OCI-LY1 (cell line): ENCODE measurements around the gene ARHGEF11.

Source experiments
- CTCF ChIP-seq: fragments of 200-600 bp; sonication (generic), shearing (Covaris generic); IDR thresholded peaks from 2 replicates; pipeline ENCODE4 v1.5.1; 2017; ENCODE audit warnings: mild to moderate bottlenecking, antibody characterized with exemption, low read length, moderate library complexity, mixed read lengths
- EZH2 ChIP-seq: fragments of 200-600 bp; sonication (generic), shearing (Covaris generic); IDR thresholded peaks from 2 replicates; pipeline ENCODE4 v1.8.0; 2017; ENCODE audit warnings: borderline replicate concordance, mixed run types, mild to moderate bottlenecking, antibody characterized with exemption, low read length, moderate library complexity, mixed read lengths

- TF ChIP-seq CTCF (no peak), EZH2 (no peak)
These were observed 149.6 kb downstream of the ARHGEF11 start for GRCh38 chr1:156895927-156896326.
